Suppressor macrophage treated with lipopolysaccharide for 4 hours (primary cell): ENCODE results near the gene GFER.
A peak's percentile ranks its signal among the peaks of the same experiment; 100 is the strongest.
"Not testable (repeated sequence)": the region's sequence is repeated elsewhere in the genome, so short reads cannot be mapped to it uniquely, and the experiment has no call there.

Experiments used
- DNase-seq: peaks from one replicate; pipeline ENCODE4 v3.0.0-alpha.2; 2020

The GFER gene

GRCh38 chr16:1958143-1958491, 25.9 kb upstream of the GFER start:
- not testable (repeated sequence) for DNase-seq

- no peak for DNase-seq
Observed at GRCh38 chr16:1958715-1959268, 25.2 kb upstream of the GFER start.

- peak; percentile 96 for DNase-seq
Observed at GRCh38 chr16:1959269-1960039, 24.5 kb upstream of the GFER start, which contains the start of gene NDUFB10. NDUFB10 (plus strand) TSS chr16:1959538; CDS start chr16:1959625, 87 bp downstream.

GRCh38 chr16:1960665-1961630, 23.0 kb upstream of the GFER start:
- DNase-seq, result no peak

GRCh38 chr16:1961651-1962067, 22.3 kb upstream of the GFER start:
- no peak for DNase-seq

- not testable (repeated sequence) for DNase-seq
Observed at GRCh38 chr16:1962161-1963153, 21.5 kb upstream of the GFER start.

- peak; percentile 55 for DNase-seq
Observed at GRCh38 chr16:1963806-1964505, 20.0 kb upstream of the GFER start.

- peak; percentile 100 for DNase-seq
Observed at GRCh38 chr16:1964506-1965395, 19.2 kb upstream of the GFER start, which contains the start of gene RPS2. RPS2 (minus strand) TSS chr16:1964826; CDS start chr16:1964625, 201 bp downstream.

GRCh38 chr16:1965396-1966001, 18.5 kb upstream of the GFER start:
- DNase-seq, result no peak

GRCh38 chr16:1966460-1966859, 17.5 kb upstream of the GFER start, which contains the start of gene RNF151:
RNF151 (plus strand) TSS chr16:1966856; CDS start chr16:1966882, 26 bp downstream.
- DNase-seq, result no peak

GRCh38 chr16:1968146-1968953, 15.6 kb upstream of the GFER start:
- DNase-seq, result no peak

GRCh38 chr16:1971796-1972489, 12.1 kb upstream of the GFER start, which contains the start of gene TBL3:
TBL3 (plus strand) TSS chr16:1972053; CDS start chr16:1972165, 112 bp downstream.
- DNase-seq, result peak; percentile 97

- DNase-seq, result peak; percentile 27
Observed at GRCh38 chr16:1972490-1972877, 11.5 kb upstream of the GFER start.

GRCh38 chr16:1973461-1974156, 10.4 kb upstream of the GFER start:
- DNase-seq, result no peak

- DNase-seq, result no peak
Observed at GRCh38 chr16:1974157-1975070, 9.6 kb upstream of the GFER start.
